Suppressor macrophage treated with lipopolysaccharide for 1 hour (primary cell): Measurements from ENCODE around the gene TRIM8.

ENCODE experiments used
- DNase-seq, 3 donors: peaks; one replicate each; pipeline ENCODE4 v3.0.0-alpha.2; 2020 to 2022

TRIM8 gene

GRCh38 chr10:102633287-102633686 lies 11.0 kb upstream of the TRIM8 start:
- peak; percentile 93 to 97 (median 95) for DNase-seq

- DNase-seq, result no peak
These were observed 10.4 kb upstream of the TRIM8 start for GRCh38 chr10:102633848-102634247.

- no peak for DNase-seq
These were observed 9.6 kb upstream of the TRIM8 start for GRCh38 chr10:102634686-102635085.

GRCh38 chr10:102635377-102635776 lies 8.9 kb upstream of the TRIM8 start:
- DNase-seq, result peak; percentile 47 to 56 (median 49)

DNA sequence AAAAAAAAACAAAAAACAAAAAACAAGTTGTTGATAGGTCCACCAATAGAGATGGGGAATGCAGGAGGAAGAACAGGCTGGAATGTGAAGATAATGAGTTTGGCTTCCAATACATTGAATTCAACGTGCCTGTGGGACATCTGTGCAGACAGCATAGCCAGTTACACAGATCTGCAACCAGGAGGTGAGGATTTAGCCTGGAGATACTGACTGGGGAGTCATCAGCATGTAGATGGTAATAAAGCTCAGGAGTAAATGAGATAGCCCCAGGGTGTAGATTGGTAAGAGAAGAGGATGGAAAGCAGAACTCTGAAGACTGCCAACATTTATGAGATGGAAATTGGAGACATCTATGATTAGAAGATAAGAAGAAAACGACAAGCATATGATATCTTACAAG lies 4.7 kb upstream of the TRIM8 start:
- no peak for DNase-seq

GRCh38 chr10:102641402-102641801 lies 2.9 kb upstream of the TRIM8 start:
- no peak for DNase-seq

DNA sequence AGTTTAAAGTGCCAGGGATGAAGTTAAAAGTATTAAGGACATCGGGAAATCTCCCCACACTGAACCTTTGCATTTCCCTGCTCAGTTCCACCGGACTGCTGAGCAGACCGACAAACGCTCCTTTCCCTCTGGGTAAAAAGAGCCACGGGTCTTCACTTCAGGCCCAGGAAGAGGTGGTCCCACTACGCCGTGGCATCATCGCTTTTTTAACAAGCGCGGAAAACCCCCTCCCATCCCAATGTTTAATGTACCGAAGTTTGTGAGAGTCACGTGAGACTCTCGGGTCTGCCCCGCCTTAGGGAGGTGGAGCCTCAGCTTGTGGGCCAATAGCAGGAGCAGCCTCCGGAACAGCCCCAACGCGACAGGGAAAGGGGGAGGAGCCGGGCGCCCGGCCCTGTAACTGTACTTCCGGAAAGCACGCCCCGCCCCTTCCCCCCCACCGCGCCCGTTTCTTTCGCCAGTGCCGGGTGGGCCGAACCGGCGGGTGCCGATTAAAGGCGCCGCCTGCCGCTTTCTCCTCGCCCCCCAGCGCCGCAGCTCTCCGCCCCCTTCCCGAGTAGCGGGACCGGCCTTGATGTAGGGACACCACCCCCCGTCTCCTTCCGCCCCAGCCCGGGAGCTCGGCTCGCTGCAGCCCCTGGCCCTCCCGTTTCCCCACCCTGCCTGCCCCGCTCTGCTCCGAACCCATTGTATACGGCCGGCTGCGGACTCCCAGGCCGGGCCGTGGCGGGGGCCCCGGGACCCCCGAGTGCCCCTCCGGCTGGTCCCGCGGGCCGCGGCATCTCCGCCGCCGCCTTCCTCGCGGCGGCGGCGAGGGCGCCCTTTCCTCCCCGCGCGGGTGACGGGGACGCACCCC lies 2.2 kb upstream of the TRIM8 start:
- DNase-seq, result peak; percentile 97 to 99 (median 98)

- DNase-seq, result peak; percentile 60 to 72 (median 63)
These were observed 1.4 kb upstream of the TRIM8 start for GRCh38 chr10:102642736-102643335.

DNA sequence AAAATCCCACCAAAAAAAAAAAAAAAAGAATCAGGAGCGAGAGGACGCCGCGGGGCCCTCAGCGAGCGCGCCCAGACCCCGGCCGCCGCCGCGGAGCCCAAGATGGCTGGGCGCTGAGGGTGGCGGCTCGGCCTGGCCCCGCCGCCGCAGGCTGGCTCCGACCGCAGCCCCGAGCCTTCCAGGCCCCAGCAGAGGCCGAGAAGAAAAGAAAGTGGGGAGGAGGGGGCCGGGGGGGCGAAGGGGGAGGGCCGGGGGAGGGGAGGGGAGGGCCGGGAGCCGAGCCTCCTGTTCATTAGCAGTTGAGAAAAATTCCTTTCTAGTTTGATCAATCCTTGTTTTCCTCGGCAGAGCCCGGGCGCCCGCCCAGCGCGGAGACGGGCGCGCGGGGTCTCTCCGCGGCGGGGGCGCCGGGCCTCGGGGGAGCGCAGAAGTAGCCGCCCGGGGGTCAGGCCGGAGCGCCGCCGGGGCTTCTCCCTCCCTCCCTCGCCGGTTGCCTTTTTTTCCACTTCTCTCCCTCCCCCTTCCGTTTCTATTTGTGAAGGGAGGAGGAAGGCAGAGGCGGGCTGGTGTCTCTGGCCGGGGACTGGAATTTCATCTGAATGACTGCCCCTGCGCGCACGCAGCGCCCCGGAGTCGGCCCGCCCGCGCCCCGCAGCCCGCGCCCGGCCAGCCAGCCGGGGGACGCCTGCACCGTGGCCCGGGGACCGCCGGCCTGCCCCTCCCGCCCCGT lies 778 bp upstream of the TRIM8 start:
- peak; percentile 91 for DNase-seq

GRCh38 chr10:102644646-102645387 lies 538 bp downstream of the TRIM8 start:
- peak; percentile 46 to 67 (median 46) for DNase-seq

DNA sequence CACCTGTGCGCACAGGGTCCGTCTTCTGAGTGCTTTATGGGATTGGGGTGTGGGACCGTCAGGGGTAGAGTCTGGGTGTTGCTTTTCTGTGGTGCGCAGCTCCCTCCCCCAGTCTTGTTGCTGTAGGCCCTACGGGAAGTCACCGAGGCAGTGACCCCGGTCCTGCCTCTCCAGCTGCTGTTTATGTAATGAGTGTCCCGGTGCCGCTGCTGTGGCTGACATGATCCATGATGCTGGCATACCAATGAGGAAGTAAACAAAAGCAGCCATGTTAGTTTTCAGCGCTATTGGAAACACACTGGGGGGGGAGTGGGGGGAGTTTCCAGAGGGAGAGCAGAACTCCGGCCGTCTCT lies 1.1 kb downstream of the TRIM8 start:
- peak; percentile 91 to 93 (median 91) for DNase-seq

- DNase-seq, result peak; percentile 95 to 96 (median 96)
These were observed 1.7 kb downstream of the TRIM8 start for GRCh38 chr10:102645741-102646609.

- peak; percentile 48 to 55 (median 52) for DNase-seq
These were observed 2.5 kb downstream of the TRIM8 start for GRCh38 chr10:102646610-102647442.

DNA sequence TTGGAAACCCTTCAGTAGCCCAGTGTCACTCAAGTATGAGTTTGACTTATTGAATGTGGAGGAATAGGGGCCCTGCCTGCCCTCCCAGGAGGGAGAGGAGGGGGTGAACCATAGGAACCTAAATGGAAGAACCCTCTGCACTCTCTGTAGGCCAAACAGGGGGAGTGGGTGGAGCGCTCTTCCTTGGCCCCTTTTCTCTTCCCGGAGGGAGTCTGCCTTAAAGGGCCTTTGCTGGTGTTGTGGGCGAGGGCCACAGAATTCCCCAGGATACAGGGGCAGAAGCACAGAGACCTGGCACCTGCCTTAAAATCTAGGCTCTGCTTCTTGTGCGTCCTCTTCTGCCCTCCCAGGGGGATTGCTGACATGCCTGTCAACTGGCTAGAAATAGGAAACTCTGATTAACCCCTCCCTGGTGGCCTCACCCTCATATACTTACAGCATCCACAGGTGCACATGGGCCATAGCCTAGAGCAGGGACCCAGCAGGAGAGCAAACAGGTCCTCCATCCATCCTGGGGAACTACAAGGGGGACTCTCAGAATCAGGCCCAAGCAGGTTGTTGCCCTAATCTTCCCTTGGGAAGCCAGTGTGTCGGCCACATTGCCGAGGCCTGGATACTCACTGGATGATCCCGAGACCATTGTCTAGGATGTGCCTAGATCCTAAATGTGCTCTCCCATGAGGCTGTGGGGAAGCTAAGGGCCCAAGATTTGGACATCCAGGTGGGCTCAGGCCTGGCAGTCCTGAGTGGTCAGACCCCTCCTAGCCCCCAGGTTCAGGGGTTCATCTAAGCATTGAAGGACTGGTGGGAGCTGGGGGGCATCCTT lies 3.4 kb downstream of the TRIM8 start:
- no peak for DNase-seq

GRCh38 chr10:102648269-102648888 lies 4.1 kb downstream of the TRIM8 start:
- no peak for DNase-seq

GRCh38 chr10:102648889-102649796 lies 4.9 kb downstream of the TRIM8 start:
- no peak for DNase-seq

- no peak for DNase-seq
These were observed 5.7 kb downstream of the TRIM8 start for GRCh38 chr10:102649797-102650654.
